ENCODE data around the gene PLCD4.
A peak's percentile ranks its signal among the peaks of the same experiment; 100 is the strongest.

The PLCD4 gene

DNA sequence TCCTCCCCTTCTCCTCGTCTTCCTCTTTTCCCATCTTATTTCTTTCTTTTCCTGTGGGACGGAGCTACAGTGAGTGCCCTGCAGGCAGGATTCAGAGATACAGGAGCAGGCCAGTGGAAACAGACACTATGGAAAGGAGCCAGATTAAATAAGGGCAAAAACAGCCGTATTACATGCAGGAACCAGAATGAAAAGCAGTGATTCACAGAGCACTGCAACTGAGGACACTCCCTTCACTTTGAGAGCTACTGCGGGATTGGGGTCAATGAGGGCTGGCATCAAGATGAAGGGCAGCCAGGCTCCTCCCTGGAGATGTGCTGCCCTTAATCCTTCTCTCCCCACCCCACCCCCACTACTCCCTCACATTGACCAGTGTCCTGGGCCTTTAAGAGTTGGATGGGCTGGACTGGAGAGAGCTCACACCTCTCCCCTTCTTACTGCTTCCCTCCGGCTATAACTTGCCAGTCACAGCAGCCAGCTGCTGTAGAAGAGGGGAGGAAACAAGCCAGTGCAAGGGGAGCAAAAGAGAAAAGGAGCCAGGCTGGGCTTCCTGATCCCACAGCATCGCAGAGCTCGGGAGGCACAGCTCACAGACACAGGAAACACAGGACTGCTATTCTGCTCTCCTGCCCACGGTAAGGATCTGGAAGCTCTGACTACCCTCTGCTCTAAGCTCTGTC is at the start of gene PLCD4:
TSS of gene PLCD4 (plus strand) at position 464 of the 680 bp plus-strand sequence. CDS start 7,841 bp downstream, outside the sequence.
- Histone ChIP-seq H3K9me3 (replicated peaks in 1 of 11) (no peaks in the 10 kb centered on the region), H3K9ac (no peak within 1 kb of the TSS), H3K4me2 (no peak within 1 kb of the TSS), H3K27me3 (no peaks in the 10 kb centered on the region), H3K4me1 (no peaks in the 10 kb centered on the region), H4K20me1 (no peaks in the 10 kb centered on the region), H3K36me3 (no peaks in the 10 kb centered on the region), H3K27ac (no peak within 1 kb of the TSS), H3K4me3 (no peak within 1 kb of the TSS)
- no peak for TF ChIP-seq Cebpa-rat (IDR thresholded peaks at IDR 0.05)

DNA sequence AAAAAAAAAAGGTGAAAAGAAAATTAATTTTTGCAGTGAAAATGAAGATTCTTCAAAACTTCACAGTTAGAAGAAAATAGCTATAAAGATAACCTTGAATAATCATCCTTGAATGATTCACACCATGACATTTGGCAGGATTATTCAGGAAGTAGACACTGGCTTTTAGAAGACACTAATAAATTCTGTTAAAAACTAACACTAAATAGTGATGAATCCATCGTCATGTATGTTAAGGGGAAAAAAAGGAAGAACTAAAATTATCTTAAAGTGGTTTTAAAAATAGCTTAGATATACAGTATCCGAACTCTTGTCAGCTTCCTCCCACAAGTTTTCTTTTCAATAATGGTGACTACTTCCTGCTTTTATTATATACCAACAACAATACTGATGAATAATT is 49.8 kb upstream of the PLCD4 start:
- no peak for TF ChIP-seq Cebpa-rat (IDR thresholded peaks at IDR 0.05)
- Histone ChIP-seq H3K4me1 (peaks cover 0 to 38% (median 7%) of the 10 kb centered on the region in 10 experiments; a peak in 10 of 20 replicates), H3K4me2 (peak overlapping the region in 5 of 11 experiments; percentile 25 to 67 (median 63); a peak in 7 of 22 replicates), H3K27ac (peak overlapping the region in 1 of 11 experiments; percentile 47; a peak in 4 of 22 replicates), H3K9ac (0 out of 22 replicates have a peak overlapping the region, but pooled peaks of 1 of the 11 experiments have one; percentile 38), H3K9me3 (replicated peaks in 1 of 11) (no peaks in the 10 kb centered on the region), H3K27me3 (no peaks in the 10 kb centered on the region), H4K20me1 (peaks cover 0 to 27% (median 8%) of the 10 kb centered on the region in 11 experiments; a peak in 10 of 22 replicates), H3K4me3 (no peak overlapping the region), H3K36me3 (peaks cover 57 to 100% (median 89%) of the 10 kb centered on the region in 11 experiments)

- peaks cover 51 to 100% (median 88%) of the 10 kb centered on the region in 11 experiments for H3K36me3 ChIP-seq
- H3K9ac ChIP-seq: no peak overlapping the region
Measured at GRCh38 chr2:218558986-218559385, 48.7 kb upstream of the PLCD4 start.

DNA sequence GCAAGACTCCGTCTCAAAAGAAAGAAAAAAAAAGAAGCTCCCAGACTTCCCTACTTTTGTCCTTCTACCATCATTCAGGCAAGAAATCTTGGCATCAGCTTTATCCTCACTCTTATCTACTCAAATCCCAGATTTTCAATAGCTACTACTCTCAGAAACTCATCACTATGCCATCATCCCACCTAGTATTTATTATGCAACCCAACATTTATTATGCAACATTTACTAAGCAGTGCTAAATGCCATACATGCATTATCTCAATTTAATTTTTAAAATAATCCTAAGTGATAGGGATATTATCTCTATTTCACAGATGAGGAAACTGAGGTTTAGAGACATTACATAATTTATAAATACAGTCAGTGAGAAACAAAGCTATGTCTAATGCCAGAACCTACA is 43.6 kb upstream of the PLCD4 start:
- no peak for TF ChIP-seq Cebpa-rat (IDR thresholded peaks at IDR 0.05)
- H3K27ac ChIP-seq: no peak overlapping the region
- no peak overlapping the region for H3K4me2 ChIP-seq
- H3K4me1 ChIP-seq: peaks cover 18 to 24% (median 21%) of the 10 kb centered on the region in 10 experiments
- no peak overlapping the region for H3K4me3 ChIP-seq
- no peak overlapping the region for H3K9ac ChIP-seq
- no peaks in the 10 kb centered on the region for H3K27me3 ChIP-seq
- peaks cover 55 to 76% (median 68%) of the 10 kb centered on the region in 11 experiments for H3K36me3 ChIP-seq
- H3K9me3 ChIP-seq (replicated peaks in 1 of 11): no peaks in the 10 kb centered on the region
- H4K20me1 ChIP-seq: peaks cover 0 to 22% (median 12%) of the 10 kb centered on the region in 11 experiments; a peak in 13 of 22 replicates

More at GRCh38 chr2:218558986-218559385, 48.7 kb upstream of the PLCD4 start:
- H3K4me3 ChIP-seq: no peak overlapping the region
- 0 out of 22 replicates have a peak overlapping the region, but pooled peaks of 1 of the 11 experiments have one; percentile 47 for H3K27ac ChIP-seq
- H3K9me3 ChIP-seq (replicated peaks in 1 of 11): no peaks in the 10 kb centered on the region
- peaks cover 0 to 28% (median 9%) of the 10 kb centered on the region in 11 experiments; a peak in 11 of 22 replicates for H4K20me1 ChIP-seq
- H3K27me3 ChIP-seq: no peaks in the 10 kb centered on the region
- H3K4me1 ChIP-seq: peaks cover 0 to 38% (median 7%) of the 10 kb centered on the region in 10 experiments; a peak in 10 of 20 replicates
- peak overlapping the region in 3 of 11 experiments; percentile 63 to 67 (median 65); a peak in 4 of 22 replicates for H3K4me2 ChIP-seq
- TF ChIP-seq Cebpa-rat (IDR thresholded peaks at IDR 0.05): no peak

GRCh38 chr2:218566296-218566695 is 41.4 kb upstream of the PLCD4 start:
- H3K9ac ChIP-seq: no peak overlapping the region; a peak in 1 of 22 replicates

GRCh38 chr2:218567797-218568189 is 39.9 kb upstream of the PLCD4 start:
- Histone ChIP-seq H3K9me3 (replicated peaks in 1 of 11) (no peaks in the 10 kb centered on the region), H3K4me1 (peaks cover 33 to 44% (median 40%) of the 10 kb centered on the region in 10 experiments), H3K27me3 (no peaks in the 10 kb centered on the region), H3K27ac (peak overlapping the region; percentile 80 to 98 (median 94)), H3K4me2 (peak overlapping the region; percentile 82 to 96 (median 88)), H3K9ac (peak overlapping the region; percentile 89 to 98 (median 95)), H3K4me3 (peak overlapping the region; percentile 79 to 95 (median 86)), H3K36me3 (peaks cover 26 to 64% (median 49%) of the 10 kb centered on the region in 11 experiments), H4K20me1 (peaks cover 8 to 50% (median 33%) of the 10 kb centered on the region in 11 experiments; a peak in 21 of 22 replicates)
- TF ChIP-seq Cebpa-rat (IDR thresholded peaks at IDR 0.05): no peak

More at GRCh38 chr2:218566296-218566695, 41.4 kb upstream of the PLCD4 start:
- no peaks in the 10 kb centered on the region for H3K9me3 ChIP-seq (replicated peaks in 1 of 11)
- H3K27me3 ChIP-seq: no peaks in the 10 kb centered on the region
- peaks cover 33 to 64% (median 49%) of the 10 kb centered on the region in 11 experiments for H3K36me3 ChIP-seq
- H4K20me1 ChIP-seq: peaks cover 16 to 40% (median 22%) of the 10 kb centered on the region in 11 experiments; a peak in 21 of 22 replicates
- peaks cover 32 to 40% (median 36%) of the 10 kb centered on the region in 10 experiments for H3K4me1 ChIP-seq
- peak overlapping the region in 1 of 10 experiments; percentile 86; a peak in 2 of 20 replicates for H3K4me3 ChIP-seq
- peak overlapping the region; percentile 82 to 96 (median 88) for H3K4me2 ChIP-seq
- no peak for TF ChIP-seq Cebpa-rat (IDR thresholded peaks at IDR 0.05)
- no peak overlapping the region for H3K27ac ChIP-seq

DNA sequence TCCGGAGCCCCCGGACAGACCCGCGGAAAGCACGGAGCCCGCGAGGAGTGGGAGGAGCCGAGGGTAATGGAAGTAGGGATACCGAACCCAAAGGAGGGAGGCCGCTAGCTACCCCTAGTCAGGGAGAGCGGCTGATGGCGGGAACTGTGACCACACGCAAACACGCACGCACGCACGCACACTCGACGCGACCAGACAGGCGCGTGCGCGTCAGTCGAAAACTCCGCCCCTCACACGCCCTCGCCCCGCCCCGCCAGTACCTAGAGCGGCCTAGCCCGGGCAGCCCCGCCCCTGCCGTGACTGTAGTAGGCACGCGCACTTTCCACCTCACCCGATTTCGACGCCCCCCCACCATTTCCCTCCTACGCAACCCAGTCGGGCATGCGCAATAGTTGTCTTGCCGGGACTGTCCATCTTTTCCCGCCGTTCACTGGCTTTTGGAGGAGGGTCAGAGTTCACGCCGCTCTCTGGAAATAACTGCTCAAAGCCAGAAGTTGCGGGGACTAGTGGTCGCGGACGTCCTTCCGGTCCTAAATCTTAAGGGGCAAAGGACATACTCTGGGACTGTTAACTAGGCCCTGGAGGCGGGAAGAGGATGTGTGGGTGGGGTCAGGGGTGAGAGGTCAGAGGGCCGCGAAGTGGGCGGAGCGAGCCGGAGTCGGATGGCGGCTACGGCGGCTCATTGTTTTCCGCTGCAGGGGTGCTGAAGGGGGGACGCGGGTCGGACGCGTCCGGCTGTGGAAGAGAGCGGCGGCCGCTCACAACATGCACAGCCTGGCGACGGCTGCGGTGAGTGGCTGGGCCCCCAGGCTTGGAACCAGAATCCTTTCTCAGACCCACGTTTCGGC is 39.3 kb upstream of the PLCD4 start, which contains the start of the genes CNOT9 and USP37:
TSS of gene CNOT9 (plus strand) at position 650 of the 848 bp plus-strand sequence. CDS start at position 766, 116 bp downstream.
TSS of gene USP37 (minus strand) at position 162 of the 848 bp plus-strand sequence. CDS start 9,698 bp downstream, outside the sequence.
- Histone ChIP-seq H3K4me2 (peak within 1 kb of the TSS; percentile 85 to 99 (median 94)), H3K27me3 (no peaks in the 10 kb centered on the region), H4K20me1 (peaks cover 7 to 56% (median 40%) of the 10 kb centered on the region in 11 experiments; a peak in 21 of 22 replicates), H3K4me1 (peaks cover 33 to 44% (median 41%) of the 10 kb centered on the region in 10 experiments), H3K9ac (peak within 1 kb of the TSS; percentile 91 to 98 (median 95)), H3K4me3 (peak within 1 kb of the TSS; percentile 79 to 95 (median 86)), H3K9me3 (replicated peaks in 1 of 11) (no peaks in the 10 kb centered on the region), H3K27ac (peak within 1 kb of the TSS; percentile 84 to 98 (median 95)), H3K36me3 (peaks cover 29 to 64% (median 49%) of the 10 kb centered on the region in 11 experiments)
- no peak for TF ChIP-seq Cebpa-rat (IDR thresholded peaks at IDR 0.05)

GRCh38 chr2:218569038-218569431 is 38.7 kb upstream of the PLCD4 start:
- H3K9ac ChIP-seq: peak overlapping the region; percentile 91 to 98 (median 95)
- H3K9me3 ChIP-seq (replicated peaks in 1 of 11): no peaks in the 10 kb centered on the region
- H3K4me1 ChIP-seq: peaks cover 33 to 44% (median 41%) of the 10 kb centered on the region in 10 experiments
- H4K20me1 ChIP-seq: peaks cover 3 to 58% (median 45%) of the 10 kb centered on the region in 11 experiments; a peak in 21 of 22 replicates
- H3K4me2 ChIP-seq: peak overlapping the region; percentile 82 to 99 (median 94)
- TF ChIP-seq Cebpa-rat (IDR thresholded peaks at IDR 0.05): no peak
- H3K27ac ChIP-seq: peak overlapping the region; percentile 84 to 98 (median 95)
- peaks cover 27 to 64% (median 48%) of the 10 kb centered on the region in 11 experiments for H3K36me3 ChIP-seq
- peak overlapping the region; percentile 79 to 95 (median 86) for H3K4me3 ChIP-seq
- no peaks in the 10 kb centered on the region for H3K27me3 ChIP-seq

Data from BLaER1 treated with 17β-estradiol and CSF1 and Interleukin-3, amounts not matched to agents 10 nM and 100 nM (cell line).